Stimulated activated CD8-positive, alpha-beta memory T cell treated with anti-CD3 and anti-CD28 coated beads, Interleukin-7, amount 100 ng/mL, for 4 hours (primary cell): ENCODE measurements around the gene SPSB2.
"Not testable (repeated sequence)": the region's sequence is repeated elsewhere in the genome, so short reads cannot be mapped to it uniquely, and the experiment has no call there.

ENCODE experiments used
- DNase-seq, 2 donors: peaks; one replicate each; pipeline ENCODE4 v3.0.0-alpha.2; 2020; ENCODE audit warnings: low read depth in 2 of 2

SPSB2 gene

DNA sequence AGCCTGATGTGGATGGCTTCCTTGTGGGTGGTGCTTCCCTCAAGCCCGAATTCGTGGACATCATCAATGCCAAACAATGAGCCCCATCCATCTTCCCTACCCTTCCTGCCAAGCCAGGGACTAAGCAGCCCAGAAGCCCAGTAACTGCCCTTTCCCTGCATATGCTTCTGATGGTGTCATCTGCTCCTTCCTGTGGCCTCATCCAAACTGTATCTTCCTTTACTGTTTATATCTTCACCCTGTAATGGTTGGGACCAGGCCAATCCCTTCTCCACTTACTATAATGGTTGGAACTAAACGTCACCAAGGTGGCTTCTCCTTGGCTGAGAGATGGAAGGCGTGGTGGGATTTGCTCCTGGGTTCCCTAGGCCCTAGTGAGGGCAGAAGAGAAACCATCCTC is 2.8 kb downstream of the SPSB2 start:
- DNase-seq, result not testable (repeated sequence)

DNA sequence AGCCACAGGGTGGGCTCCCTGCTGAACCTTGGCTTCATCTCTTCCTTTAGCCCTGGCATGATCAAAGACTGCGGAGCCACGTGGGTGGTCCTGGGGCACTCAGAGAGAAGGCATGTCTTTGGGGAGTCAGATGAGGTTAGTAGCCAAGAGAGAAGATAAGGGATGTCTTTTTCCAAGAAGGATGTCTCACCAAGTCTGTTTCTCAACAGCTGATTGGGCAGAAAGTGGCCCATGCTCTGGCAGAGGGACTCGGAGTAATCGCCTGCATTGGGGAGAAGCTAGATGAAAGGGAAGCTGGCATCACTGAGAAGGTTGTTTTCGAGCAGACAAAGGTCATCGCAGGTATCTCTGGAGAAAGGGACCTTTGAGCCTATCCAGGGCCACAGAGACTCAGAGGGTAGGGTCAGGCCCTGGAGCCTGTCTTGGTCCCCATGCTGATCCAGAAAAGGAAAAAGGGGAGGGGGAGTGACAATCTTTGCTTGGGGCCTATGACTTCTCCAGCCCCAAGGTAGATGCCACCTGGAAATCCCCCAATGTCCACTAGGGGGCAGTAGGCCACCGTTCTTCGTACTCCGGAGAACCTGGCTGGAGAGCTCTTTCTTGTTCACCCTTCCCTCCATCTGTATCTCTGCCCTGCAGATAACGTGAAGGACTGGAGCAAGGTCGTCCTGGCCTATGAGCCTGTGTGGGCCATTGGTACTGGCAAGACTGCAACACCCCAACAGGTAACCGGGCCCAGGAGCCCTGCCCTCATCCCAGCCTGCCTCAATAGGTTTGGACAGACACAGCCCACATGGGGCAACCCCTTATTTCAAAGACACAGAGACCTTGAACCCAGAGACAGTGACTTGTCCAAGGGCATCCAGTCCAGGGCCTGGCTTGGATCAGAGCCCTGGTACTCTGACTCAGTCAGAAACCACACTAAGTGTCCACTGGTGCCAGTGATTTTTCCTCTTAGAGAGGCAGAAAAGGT is 3.8 kb downstream of the SPSB2 start:
- DNase-seq, result peak; percentile 69 to 77

DNA sequence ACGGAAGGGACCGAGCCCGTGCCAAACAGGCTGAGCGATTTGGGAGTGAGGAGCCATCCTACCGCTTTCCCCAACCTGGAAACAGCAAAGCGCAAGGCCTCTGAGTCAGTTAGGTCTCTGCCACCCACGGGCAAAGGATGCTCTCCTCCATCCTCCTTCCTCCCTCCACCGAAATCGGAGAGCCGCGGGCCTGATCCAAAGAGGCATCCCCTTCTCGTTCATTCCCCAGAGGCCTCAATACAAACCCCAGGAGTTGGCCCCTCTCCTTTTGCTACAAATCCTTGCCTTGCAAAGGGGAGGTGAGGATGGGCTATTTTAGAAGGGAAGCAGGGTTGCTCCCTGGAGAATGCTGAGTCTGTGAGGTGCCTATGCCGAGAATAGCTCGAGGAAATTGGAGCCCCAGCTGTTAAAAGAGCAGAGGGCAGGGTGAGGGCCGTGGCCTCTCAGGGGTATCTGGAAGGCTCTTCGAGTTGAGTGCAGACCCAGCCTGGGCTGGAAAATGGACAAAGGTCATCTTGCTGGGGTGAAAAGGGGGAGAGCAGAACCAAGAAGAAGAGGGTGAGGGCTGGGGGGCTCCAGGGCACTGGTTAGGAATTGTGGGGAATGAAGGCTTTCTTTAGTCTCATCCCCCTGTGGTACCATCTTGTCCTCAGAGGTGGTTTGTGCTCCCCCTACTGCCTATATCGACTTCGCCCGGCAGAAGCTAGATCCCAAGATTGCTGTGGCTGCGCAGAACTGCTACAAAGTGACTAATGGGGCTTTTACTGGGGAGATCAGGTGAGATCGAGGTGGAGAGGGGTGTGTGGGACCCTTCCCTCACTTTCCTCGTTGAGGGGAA is 4.7 kb downstream of the SPSB2 start:
- DNase-seq, result no peak

DNA sequence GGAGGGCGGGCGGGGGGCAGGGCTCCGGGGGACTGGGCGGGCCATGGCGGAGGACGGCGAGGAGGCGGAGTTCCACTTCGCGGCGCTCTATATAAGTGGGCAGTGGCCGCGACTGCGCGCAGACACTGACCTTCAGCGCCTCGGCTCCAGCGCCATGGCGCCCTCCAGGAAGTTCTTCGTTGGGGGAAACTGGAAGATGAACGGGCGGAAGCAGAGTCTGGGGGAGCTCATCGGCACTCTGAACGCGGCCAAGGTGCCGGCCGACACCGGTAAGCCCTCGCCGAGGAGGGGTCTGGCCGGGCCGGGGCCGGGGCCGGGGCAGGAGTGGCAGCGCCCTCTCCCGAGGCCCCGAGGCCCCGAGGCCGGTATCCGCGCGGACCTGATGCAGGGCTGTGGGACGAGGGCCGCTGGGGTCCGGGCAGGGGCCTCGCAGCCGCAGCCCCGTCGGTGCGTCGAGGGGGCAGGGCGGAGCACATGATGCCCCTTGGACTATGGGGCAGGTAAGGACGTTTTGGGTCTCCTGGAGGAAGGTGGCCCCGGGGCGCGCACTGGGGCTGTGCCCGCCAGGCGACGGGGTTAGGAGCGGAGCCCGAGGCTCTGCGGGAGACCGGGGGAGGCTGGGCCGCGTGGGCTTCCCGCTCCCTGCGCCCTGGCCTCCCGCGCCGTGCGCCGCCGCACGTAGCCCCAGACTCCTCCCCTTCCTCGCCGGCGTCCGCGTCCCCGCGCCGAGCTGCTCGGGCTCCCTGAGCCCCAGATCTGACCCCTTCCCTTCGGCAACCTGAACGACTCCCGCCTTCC is 5.5 kb downstream of the SPSB2 start, which contains the start of gene TPI1:
Gene TPI1 (plus strand): TSS at position 119 of the 798 bp plus-strand sequence. CDS start 36 bp downstream, at position 155.
- peak; percentile 58 to 75 for DNase-seq

DNA sequence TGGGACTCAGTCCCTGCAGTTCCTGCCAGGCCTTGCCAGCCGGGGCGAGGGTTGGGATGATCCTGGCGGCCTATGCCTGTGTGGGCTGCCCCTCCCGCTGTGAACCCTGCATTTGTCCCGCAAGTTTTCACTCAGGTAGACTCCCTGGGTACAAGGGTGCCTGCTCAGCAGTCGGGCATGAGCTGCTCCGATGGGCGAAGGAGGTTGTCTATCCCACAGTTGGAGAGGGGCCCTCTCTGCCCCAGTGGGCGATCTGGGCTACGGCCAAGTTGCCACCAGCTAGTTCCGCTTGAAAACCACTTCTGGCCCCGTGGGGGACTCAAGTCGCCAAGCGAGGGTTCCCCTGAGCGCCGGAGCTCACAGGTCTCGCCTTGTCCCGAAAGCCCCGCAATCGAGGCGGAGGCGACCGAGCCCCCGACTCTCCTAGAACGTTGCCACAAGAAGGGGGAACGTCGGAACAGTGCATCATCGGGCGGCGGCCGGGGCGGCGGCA is 6.1 kb downstream of the SPSB2 start:
- DNase-seq, result no peak

DNA sequence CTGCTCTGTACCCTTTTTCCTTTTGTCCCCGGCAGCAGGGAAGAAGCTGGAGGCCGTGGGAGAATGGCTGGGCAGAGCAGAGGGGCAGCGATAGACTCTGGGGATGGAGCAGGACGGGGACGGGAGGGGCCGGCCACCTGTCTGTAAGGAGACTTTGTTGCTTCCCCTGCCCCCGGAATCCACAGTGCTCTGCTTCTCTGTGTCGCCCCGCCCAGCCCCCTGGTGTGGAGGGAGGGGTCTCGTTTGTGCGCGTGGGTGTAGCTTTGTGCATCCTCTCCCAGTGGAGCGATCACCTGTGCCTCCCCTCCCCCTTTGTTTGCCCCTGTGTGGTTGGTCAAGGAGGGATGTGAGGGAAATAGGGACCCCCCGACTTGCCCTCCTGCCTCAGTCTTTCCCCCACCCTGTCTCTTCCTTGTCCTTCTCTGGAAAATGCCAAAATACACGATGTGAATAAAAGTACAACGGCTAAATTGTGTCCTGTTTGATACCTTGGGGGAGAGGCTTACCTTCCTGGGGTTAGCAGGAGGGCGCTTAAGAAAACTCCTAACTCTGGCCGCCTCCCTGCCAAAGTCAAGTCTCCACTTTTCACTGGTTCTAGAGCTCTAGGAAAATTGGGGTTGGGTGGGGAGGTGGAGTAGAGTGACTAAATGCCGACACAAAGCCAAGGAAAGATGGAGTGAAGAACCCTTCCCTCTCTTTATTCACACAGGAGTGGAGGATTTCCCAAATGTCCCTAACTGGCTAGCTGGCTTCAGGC is 6.8 kb downstream of the SPSB2 start:
- DNase-seq, result no peak

DNA sequence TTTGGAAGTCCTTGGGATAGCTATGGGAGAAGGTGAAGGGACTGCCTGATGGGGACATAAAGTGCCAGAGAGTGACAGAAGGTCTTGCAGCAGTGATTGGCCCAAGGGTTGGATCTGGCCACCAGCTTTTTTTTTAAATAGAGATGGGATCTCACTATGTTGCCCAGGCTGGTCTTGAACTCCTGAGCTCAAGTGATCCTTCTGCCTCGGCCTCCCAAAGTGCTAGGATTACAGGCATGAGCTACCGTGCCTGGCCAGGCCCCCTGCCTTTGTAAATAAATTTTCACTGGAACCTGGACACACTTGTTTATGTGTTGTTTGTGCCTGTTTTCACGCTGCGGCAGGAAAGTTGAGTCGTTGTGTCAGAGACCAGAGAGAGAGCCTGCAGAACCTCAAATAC is 7.8 kb downstream of the SPSB2 start:
- not testable (repeated sequence) for DNase-seq

DNA sequence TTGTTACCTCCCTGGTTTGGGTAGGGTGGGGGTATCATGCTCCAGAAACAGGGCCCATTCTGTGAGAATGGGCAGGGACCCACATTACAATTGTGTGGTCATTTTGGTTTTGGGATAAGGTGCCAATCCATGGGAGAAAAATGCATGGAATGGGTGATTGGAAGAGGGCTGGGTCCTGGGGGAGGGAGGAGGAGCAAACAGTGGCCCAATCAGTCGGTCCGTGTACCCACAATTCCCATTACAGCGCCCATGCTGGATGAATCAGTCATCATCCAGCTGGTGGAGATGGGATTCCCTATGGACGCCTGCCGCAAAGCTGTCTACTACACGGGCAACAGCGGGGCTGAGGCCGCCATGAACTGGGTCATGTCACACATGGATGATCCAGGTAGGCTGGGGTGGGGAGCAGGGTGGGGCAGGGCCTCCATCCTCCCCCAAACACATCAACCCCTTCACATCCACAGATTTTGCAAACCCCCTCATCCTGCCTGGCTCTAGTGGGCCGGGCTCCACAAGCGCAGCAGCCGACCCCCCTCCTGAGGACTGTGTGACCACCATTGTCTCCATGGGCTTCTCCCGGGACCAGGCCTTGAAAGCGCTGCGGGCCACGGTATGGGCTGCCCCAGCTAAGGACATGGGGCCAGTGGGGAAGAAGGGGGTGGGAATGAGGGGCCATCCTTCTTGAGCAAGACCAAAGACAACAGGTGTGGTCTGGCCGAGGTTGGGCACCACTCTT is 9.3 kb downstream of the SPSB2 start:
- no peak for DNase-seq

DNA sequence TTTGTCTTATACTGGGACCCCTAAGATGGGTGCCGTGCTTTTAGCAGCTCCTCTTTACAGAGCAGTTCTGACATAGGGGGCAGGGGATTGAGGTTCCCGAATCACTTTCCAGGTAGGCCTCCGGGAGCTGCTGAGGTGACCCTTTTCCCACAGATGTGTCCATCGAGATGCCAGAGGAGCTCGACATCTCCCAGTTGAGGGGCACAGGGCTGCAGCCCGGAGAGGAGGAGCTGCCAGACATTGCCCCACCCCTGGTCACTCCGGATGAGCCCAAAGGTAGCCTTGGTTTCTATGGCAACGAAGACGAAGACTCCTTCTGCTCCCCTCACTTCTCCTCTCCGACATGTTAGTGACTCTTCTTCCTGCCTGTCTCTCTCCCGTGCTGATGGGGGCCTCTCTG is 10.1 kb downstream of the SPSB2 start:
- DNase-seq, result no peak

DNA sequence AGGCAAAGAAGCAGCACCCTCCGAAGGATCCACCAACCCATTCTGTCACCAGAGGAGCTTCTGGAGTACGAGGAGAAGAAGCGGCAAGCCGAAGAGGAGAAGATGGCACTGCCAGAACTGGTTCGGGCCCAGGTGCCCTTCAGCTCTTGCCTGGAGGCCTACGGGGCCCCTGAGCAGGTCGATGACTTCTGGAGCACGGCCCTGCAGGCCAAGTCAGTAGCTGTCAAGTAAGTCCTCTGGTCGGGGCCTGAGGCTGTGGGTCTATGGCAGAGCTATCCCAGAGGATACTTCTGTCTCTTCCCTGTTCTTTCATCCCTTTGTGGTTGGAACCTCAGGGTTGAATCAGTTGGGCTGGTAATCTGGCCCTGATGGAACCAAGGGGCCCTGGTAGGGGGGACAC is 11.7 kb downstream of the SPSB2 start:
- no peak for DNase-seq

DNA sequence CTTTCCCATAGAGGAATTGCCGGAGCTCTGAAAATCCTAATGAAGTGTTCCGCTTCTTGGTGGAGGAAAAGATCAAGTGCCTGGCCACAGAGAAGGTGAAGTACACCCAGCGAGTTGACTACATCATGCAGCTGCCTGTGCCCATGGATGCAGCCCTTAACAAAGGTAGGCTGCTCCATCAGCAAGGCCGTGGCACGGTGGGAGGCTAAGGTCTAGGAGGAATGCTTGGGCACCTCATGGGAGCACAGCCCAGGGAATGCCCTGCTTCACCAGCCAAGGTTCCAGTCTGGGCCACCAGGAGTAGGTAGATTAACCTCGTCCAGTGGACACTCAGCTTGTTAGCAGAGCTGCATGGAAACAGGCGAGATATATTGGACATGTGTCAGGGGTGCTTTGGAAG is 12.2 kb downstream of the SPSB2 start:
- DNase-seq, result no peak

DNA sequence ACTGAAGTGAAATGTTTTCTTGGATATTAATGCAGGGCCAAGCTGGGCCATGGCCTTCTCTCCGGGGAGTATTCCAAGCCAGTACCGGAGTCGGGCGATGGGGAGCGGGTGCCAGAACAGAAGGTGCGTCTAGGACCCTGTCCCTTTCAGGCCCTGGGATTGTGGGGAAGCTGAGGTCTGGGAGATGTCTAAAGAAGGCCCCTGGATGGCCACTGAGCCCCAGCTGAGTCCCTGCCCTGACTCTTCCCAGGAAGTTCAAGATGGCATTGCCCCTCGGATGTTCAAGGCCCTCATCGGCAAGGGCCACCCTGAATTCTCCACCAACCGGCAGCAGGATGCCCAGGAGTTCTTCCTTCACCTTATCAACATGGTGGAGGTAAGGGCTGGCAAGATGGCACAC is 13.0 kb downstream of the SPSB2 start:
- no peak for DNase-seq

DNA sequence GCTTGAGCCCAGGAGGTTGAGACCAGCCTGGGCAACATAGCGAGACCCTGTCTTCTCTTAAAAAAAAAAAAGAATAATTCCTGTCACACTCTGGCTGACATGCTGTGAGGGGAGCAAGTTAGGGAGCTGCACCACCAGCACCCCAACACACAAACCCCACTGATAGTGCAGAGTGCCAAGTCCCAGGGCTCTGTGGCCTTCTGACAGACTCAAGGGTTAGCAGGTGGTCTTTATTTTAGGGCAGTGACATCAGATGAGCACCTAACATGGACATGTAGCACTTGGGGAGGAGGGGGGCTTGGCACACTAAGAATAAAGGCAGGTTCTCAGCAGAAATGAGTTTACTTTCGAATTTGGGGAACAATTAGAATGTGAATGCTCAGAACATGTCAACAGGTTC is 14.3 kb downstream of the SPSB2 start:
- no peak for DNase-seq

DNA sequence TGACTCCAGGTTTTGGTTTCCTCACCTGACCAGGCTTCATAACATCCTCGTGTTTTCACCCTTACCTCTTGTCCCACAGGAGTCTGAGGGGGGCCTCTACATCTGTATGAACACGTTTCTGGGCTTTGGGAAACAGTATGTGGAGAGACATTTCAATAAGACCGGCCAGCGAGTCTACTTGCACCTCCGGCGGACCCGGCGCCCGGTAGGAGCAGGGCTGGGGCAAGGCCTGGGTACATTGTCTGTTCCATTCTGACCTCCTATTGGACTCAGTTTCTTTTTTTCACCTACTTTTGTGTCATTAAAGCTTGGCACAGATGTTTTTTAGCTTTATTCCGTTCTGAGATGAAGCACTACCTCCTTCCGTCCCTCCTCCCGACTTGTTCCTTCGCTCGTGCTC is 17.8 kb downstream of the SPSB2 start:
- no peak for DNase-seq

DNA sequence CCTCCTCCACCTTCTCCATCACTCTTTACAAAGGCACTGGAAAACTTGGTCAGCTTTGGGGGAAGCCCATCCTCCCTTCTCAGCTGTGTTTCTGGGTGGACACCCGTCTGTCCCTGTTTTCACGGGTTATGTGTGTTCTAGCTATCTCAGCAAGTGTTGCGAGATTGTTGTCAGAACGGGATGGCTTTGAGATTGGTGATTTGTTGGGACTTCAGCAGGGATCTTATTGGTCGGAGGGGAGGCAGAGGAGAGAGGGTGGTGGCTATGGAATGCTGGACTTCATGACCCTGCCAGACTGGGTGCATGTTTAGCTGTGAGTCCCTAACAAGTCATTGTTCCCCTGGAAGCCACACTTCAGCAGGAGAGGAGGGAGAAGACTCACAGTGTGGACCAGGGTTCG is 19.1 kb downstream of the SPSB2 start:
- no peak for DNase-seq

DNA sequence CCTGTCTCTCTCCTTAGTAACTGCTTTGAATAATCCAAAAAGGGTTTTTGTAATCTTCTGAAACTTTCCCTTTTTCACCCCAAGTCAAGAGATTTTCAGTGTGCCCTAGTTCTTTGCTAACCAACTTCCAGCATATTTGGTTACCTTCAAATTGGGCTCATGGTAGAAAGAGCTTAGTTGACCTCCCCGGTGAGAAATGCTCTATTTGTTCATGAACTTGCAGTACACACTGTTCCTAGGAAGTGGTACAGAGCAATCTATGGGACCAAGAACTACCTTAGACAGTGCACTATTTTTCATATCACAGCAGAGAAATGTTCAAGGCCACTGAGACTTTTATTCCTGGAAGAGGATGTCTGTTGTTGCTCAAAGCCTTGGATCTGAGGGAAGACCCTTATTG is 19.5 kb downstream of the SPSB2 start:
- no peak for DNase-seq

DNA sequence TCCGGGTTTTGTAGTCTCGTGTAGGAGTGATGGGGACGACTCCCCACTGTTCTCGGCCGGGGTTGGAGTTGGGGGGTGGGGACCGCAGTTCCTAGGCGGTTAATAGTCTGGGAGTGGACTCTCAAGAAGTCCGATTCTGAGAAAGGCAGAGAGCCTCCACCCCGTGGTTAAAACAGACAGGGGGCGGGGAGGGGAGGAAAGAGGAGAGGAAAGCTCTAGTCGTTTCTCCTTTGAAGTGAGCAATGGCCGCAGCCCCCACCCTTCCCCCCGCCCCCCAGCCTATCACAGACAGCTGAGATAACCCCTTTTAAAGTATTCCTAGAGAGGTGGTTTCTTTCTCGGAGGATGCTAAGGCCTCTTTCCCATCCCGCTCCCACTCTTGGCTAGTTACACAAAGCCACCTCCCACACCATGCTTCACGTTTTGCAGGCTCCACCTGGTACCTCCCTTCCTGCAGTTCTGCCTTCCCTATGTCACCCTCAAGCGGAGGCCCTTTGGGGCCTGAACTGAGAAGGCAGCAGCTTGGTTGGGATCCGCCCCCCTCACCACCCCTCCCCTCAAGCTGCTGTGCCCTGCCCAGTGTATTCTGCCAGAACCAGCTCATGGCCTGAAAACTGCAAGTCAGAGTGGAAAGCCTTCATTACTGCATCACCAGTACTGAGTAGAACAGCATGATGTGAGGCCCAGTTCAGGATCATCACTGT is 20.3 kb downstream of the SPSB2 start:
- DNase-seq, result peak; percentile 30 to 37

DNA sequence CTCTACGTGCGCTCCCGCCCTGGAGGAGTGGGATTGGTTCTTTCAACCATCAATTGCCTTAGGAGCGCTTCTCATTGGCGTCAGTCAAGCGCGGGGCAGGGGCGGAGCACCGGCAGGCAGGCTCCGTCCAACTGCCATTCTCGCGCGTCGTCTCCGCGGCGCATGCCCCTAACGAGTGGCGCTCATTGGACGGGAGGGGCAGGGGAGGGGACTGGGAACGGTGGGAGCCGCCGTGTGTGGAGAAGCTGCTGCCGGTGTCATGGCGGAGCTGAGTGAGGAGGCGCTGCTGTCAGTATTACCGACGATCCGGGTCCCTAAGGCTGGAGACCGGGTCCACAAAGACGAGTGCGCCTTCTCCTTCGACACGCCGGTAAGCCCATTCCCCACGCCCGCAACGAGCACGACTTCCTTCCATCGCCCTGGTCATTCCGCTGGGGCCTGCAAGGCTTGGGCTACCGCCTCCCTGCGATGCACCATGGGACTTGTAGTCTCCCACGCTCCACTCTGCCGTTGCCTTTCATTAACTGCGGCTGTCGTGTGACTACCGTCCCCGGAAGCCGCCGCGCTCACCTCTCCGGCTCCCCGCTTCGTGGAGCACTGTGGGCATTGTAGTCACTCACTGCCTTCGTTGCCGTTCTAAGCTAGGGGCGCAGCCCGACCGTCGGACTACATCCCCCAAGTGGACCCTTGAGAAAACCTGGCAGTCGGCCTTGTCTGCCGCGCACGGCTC is 21.0 kb downstream of the SPSB2 start, which contains the start of gene USP5:
Gene USP5 (plus strand): TSS at position 230 of the 730 bp plus-strand sequence. CDS start 30 bp downstream, at position 260.
- DNase-seq, result peak; percentile 98 to 99
